Fibroblast of peridontal ligament (primary cell): Measurements from ENCODE around the gene RLN3.
"Not testable (repeated sequence)": the region's sequence is repeated elsewhere in the genome, so short reads cannot be mapped to it uniquely, and the experiment has no call there.

ENCODE experiments used
- DNase-seq: peaks from one replicate; pipeline ENCODE4 v3.0.0-alpha.2; 2010; ENCODE audit errors: extremely low read depth

Gene RLN3

DNA sequence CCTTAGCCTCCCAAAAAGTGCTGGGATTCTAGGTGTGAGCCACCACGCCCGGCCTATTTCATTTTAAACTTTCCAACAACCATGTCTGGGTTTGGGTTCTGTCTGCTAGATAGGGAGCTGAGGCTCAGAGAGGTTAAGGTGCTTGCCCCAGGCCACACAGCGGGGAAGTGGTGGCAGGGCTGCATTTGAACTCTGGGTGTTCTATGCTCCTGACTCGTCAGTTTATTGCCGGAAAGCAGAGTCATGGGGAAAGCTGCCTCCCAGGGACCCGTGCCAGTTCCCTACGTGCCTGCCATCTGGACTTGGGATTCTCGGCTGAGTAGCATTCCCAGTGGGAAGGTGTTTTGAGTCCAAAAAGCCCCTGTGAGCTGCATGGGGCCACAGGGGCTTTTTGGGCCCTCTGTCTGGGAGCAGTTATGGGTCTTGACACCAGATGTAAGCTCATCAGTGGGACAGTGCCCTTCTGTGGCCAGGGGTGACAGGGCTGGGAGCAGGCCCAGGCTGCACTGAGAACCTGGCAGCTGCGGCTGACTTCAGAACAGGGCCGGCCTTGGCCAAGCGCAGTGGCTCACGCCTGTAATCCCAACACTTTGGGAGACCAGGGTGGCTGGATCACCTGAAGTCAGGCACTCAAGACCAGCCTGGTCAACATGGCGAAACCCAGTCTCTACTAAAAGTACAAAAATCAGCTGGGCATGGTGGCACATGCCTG is 32.8 kb upstream of the RLN3 start:
- DNase-seq = peak; percentile 70

DNA sequence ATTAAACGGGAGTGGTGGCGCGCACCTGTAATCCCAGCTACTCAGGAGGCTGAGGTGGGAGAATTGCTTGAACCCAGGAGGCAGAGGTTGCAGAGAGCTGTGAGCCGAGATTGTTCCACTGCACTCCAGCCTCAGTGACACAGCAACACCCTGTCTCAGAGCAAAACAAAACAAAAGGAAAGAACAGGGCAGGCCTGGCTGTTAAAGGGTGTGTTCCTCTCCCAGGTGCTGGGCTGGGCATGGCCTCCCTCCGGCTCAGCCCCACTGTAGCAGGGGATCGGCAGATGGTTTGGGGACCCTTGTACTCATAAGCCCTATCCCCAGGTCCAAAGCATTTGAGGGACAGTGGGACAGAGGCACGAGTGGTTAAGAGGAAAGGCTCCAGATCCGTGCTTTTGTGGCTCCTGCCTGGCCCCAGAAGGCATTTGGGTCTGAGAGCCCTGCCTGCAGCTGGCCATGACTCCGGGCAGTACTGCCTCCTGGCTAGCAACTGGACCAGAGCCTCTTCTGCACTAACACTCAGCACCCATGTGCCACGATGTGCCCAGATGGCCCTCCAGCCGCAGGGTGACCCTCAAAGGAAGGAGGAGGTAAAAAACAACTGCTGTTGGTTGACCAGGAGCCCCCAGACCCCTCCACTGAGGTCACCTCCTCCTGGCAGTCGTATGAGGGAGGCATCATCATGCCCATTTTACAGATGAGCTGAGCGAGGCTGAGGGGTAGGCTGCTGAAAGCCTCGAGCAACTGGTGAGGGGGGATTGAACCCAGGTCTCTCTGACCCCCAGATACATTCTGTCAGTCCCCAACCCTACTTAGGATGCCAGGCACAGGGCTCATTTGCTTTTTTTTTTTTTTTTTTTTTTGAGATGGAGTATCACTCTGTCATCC is 31.8 kb upstream of the RLN3 start:
- no peak for DNase-seq

DNA sequence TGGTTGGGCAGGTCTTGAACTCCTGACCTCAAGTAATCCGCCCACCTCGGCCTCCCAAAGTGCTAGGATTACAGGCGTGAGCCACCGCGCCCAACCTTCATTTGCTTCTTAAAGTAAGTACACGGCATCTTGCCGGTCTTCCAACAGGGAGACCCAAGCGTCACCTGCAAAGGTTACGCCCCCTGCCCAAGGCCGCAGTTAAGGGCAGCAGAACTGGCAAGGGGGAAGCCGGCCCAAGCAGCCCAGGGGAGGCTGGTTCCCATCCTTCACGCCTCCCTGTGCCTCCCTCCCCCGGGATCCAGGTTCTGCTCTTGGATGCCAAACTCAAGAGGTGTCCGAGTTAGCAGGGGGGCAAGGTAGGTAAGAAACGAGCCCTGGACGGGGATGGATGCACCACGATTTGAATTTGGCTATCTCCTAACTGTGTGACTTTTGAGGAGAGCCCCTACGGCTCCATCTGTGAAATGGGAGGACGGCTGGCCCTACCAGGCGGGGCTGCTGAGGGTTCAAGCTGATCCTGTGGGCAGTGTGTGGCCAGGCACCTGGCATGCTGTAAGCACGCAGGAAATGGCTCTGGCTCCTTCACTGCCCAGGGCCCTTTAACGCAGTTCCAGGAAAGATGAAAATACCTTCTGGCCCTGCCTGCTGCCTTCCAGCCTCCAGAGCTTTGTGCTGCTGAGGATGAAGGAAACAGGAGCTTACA is 30.9 kb upstream of the RLN3 start:
- DNase-seq = no peak

DNA sequence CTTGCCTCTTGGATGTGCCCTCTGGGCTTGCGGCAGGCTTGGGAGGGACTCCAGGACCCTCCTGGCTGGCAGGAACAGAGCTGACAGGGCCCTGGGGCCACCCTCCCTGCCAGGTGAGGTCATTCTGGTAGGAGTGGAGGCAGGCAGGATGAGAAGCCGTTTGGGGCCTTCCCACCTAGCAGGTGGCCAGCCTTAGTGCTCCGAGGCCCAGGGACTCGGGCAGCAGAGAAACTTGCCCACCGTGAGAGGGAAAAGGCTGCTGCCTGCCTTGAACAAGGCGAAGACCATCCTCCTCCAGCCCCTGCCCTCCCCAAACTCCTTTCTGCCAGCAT is 30.4 kb upstream of the RLN3 start:
- no peak for DNase-seq

DNA sequence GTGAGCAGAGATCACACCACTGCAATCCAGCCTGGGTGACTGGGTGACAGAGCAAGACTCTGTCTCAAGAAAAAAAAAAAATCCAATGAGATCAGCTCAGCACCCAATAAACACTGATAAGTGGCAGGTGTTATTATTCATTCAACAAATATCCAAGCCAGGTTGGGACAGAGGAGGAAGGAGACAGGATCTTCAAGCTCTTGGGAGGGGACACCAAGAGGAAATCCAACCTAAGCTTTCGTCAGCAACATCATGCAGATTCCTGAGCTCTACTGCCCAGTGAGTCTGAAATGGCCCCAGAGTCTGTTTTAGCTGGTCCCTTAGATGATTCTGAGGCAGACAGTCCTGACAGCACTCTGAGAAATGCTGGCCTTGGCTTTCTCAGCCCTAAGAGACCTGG is 29.5 kb upstream of the RLN3 start:
- DNase-seq = no peak

DNA sequence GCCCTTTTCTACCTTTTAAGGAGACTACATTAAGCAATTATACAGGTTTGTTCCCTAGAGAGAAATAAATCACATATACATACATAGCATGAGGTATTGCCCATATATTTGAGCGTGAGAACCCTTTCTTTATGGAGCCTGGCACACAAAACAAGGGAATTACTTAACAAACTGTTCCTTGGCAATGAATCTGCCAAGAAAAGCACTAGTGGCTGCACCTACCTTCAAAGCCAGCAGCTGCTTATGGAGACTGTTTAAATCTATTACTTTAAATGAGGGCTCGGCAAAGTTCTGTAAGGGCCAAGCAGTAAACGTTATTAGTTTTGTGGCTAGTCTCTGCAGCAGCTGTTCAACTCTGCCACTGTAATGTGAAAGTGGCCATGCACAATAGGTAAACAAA is 28.9 kb upstream of the RLN3 start:
- DNase-seq = no peak

DNA sequence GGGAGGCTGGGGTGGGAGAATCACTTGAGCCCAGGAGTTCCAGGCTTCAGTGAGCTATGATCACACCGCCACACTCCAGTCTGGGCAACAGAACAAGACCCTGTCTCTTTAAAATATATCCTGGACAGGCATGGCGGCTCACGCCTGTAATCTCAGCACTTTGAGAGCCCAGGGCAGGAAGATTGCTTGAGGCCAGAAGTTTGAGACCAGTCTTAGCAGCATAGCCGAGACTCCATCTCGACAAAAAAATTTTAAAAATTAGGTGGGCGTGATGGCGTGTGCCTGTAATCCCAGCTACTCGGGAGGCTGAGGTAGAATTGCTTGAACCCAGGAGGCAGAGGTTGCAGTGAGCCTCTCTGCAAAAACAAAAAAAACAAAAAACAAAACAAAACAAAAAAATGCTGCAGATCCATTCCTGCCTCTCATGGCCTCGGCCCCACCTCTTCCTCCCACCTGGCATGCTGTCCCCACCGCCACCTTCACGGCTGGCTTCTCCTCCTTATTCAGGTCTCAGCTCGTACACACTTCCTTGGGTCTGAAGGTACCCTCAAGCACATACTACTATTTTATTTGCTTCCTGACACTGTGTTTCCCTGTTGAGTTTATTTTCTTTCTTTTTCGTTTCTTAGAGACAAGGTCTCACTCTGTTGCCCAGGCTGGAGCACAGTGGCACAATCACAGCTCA is 27.1 kb upstream of the RLN3 start:
- no peak for DNase-seq

DNA sequence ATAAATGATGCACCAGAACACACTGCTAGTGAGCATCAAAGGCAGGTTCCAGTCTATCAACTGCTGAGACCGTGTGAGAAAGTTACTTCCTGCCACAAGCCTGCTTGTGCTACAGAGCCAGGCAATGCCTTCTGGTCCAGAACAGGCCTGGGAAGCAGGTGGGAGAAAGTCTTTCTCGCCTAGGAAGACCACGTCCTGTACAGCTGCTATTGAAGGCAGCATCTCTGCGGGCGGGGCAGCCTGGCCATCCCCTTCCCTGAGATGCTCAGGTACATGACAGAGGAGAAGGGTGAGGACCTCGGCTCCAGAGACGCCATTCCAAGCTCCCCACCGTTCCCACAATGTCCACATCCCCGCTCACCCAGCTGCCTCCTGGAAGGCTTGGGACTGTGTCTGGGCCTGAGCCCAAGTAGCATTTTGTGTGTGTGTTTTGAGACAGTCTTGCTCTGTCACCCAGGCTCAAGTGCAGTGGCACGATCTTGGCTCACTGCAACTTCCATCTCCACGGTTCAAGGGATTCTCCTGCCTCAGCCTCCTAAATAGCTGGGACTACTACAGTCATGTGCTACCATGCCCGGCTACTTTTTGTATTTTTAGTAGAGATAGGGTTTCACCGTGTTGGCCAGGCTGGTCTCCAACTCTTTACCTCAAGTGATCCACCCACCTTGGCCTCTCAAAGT is 25.2 kb upstream of the RLN3 start:
- DNase-seq = no peak

DNA sequence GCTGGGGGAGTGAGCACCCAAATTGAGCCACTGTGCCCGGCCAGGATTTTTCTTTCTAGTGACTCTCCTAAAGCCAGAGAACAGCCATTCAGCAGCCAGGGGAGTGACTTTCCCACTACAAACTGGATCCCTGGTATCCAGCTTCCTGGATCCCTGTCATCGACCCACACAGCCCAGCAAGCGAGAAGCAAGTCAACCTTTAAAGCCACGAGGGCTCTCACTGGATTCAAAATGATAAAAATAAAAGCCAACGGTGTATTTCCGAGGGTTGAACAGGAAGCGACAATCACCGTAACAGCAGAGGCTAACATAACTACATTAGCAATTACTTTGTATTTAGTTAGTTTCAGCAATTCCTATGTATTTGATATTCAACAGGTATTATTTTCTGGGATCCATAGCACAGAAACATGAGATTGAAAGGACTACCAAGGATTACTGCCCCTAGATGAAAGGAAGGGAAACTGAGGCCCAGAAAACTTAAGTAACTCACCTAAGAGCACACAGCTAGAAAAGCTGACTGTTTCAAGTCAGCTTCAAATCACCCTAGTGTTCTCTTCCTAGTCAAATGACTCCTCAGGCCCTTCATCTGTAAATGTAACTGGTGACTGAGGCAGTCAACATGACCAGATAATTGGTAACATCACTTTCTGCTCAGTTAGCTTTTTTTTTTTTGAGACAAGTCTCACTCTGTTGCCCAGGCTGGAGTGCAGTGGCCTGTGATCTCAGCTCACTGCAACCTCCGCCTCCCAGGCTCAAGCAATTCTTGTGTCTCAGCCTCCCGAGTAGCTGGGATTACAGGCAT is 24.5 kb upstream of the RLN3 start:
- DNase-seq = peak; percentile 19

DNA sequence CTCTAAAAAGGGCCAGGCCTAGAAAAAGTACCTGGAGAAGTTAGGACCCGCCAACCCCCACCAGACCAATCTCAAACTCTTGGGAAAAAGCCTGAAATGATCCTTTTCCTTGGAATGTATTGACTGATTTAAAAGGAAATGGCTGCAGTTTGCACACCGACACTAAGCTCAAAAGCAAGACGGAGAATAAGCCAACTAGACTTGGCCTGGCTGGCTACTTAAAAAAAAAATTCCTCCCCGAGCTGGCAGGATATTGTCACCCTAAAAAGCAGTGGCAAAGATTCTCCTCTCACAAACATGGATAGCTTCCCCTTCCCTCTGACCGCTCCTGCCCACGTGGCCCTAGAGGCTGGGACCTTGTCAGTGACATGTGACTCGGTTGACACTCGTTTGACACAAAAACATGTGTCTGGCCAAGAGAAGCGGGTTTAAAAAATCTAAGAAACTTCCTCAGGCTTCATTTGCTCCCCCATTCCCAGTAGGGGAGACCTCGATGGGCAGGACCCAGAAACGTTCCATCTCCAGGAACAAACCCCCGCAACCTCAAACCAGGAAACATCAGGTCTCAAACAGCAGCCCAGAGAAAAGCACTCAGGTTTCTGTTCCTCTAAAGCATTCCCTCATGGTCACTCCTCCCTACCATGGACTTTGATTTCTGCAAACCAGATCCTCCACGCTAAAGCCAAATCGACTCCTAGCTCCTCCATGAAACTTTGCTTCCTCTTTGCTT is 23.2 kb upstream of the RLN3 start:
- DNase-seq = peak; percentile 26

DNA sequence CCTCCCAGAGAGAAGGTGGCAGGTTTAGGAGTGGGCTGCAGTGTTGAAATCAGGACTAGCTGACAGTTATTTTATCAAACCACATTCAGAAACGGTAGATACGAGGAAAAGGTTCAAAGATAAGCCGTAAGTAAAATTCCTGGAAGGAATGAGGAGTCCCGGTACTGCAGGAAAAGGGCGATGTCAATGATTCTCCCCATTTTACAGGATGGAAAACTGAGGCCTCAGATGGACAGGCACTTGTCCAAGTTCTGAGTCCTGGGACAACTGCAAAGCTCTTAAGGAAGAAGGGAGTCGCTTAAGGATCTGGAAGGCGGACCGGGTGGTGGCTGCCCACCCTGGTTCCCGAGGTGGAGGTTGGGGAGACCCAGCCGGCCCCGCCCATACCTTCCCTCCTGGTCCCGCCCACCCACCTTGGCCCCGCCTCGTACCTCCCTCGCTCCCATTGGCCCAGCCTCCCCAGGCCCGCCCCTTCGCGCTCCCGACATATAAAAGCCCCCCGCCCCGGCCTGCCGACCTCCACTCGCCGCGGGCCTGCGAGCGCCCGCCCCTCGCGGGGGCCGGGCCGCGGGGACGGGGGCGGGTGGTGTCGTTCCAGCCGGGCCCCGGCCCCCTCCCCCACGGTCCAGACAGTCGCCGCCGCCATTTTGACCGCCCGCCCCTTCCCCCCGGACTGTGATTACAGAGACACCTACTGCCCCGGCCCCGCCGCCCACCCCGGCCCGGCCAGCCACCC is 22.4 kb upstream of the RLN3 start:
- peak; percentile 78 for DNase-seq

DNA sequence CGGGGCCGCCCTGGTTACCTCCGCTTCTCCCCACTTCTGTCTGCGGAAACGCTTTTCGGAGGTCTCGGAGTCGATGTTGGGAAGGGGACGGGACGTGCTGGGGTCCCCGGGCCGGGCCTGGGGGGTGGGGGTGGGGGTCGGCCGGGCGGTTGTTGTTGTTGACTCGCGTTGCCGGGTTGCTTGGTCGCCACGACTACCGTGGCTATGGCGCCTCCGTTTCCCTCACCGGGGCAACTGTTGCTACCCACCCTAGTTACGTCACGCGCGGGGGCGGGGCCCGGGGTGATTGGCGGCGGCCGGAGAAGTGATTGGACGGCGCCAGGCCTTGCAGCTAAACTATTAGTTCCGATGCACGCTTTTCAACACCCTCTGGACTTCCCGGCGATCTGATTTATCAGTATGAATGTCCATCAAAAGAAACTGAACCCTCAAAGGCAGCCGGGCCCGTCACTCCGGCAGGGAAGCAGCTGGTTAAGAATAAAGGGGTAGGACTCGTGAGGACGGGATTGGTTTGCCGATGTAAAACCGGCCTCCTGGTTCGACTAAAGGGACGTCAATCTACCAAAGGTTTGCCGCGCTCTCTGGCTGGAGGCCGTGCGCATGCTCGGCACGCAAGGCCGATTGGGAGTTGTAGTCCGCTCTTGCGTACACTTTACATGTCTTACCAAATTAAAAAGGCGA is 21.7 kb upstream of the RLN3 start, which contains the start of gene RFX1:
Gene RFX1, minus strand, starts transcription at position 236 of the 681 bp plus-strand sequence. CDS start 12,477 bp downstream, outside the sequence.
- peak; percentile 100 for DNase-seq

DNA sequence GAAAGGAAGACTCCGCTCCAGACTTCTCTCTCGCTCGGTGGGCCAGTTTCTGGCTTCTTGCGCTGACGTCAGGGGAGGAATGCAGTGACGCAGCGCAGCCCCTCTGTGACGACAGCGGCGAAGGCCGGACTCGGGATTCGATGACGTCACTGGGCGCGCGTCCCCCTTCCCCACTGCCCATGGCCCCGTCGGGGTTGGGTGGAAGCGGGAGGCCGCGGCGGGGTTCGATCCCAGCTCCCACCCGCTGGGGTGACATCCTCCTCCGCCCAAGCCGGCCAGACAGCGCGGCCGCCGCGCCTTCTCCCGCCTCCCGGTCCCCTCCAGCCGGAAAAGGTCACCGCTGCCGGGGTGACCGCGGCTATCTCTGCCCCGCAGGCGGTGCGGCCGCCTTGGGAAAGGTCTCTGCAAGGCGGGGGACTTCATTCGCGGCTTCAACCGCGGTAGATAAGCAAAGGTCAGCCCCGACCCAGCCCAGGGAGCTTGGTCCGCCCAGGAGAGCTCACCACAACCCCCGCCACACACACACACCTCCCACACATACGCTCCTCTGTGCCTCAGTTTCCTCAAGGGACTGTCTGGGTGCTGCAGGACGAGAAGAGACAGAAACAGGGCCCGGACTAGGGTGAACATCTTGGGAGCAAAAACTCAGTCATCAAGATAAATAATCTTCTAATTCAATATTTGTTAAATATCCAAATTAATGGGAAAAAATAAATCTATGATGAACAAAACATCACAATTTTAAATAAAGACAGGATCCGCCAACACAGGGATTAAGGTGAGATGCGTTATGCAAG is 21.0 kb upstream of the RLN3 start:
- DNase-seq = no peak

DNA sequence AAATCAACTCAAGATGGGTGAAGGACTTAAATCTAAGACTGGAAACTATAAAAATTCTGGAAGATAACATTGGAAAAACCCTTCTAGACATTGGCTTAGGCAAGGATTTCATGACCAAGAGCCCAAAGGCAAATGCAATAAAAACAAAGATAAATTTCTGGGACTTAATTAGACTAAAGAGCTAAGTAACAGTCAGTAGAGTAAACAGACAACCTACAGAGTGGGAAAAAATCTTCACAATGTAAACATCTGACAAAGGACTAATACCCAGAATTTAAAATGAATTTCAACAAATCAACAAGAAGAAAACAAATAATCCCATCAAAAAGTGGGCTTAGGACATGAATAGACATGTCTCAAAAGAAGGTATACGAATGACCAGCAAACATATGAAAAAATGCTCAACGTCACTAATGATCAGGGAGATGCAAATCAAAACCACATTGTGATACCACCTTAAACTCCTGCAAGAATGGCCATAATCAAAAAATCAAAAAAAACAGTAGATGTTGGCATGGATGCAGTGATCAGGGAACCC is 15.5 kb upstream of the RLN3 start:
- DNase-seq = no peak

DNA sequence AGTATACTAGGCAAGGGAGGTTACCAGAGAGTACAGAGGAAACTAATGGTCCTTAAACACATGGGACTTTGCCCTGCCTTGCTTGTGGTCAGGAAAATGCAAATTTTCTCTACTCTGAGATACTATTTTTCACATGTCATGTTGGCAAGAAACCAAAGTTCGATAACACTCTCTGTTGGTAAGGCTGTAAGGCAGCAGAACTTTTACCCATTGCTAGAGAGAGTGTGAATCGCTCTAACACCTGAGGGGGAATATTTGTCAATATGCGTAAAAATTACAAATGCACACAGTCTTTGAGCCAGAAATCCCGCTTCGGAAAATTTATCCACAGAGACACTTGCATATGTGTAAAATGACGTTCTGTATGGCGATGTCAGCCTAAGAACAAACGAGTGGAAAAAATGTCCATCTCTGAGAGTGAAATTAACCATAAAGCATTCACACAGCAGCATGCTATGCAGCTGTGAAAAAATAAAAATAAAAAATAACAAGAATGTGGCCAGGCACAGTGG is 12.4 kb upstream of the RLN3 start:
- DNase-seq = no peak

DNA sequence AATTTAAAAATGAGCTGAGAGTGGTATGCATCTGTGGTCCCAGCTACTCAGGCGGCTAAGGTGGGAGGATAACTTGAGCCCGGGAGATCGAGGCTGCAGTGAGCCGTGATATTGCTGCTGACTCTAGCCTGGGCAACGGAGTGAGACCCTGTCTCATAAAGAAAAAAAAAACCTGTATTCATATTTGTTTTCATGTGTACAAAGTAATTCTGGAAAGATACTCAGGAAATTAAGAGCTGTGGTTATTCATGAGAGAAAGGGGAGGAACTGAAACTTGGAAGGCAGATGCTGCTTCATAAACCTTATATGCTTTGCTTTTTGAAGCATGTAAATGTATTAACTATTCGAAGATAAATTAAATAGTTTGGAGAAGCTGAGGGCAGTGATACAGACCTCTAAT is 8.8 kb upstream of the RLN3 start:
- no peak for DNase-seq

DNA sequence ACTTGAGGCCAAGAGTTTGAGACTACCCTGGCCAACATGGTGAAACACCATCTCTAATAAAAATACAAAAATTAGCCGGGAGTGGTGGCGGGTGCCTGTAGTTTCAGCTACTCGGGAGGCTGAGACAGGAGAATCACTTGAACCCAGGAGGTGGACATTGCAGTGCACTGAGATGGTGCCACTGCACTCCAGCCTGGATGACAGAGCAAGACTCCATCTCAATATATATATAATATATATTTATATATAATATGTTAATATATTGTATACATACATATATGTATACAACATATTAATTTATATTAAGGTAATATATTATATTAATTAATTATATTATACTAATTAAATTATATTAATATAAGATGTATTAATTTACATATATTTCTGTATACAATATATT is 8.2 kb upstream of the RLN3 start:
- DNase-seq = not testable (repeated sequence)
